Neuron (in vitro differentiated cells): ENCODE results near the gene RPL15.
"Not testable (repeated sequence)": the region's sequence is repeated elsewhere in the genome, so short reads cannot be mapped to it uniquely, and the experiment has no call there.

Source experiments
- H2AFZ ChIP-seq: one replicate; pipeline ENCODE4 v1.6.1; 2013; ENCODE audit warnings: low read depth, mild to moderate bottlenecking, inconsistent platforms, low read length, moderate library complexity
- H3K27me3 ChIP-seq: one replicate; pipeline ENCODE4 v1.6.1; 2013; ENCODE audit warnings: low read length; ENCODE audit not compliant: insufficient read depth
- H3K36me3 ChIP-seq: one replicate; pipeline ENCODE4 v1.6.1; 2013; ENCODE audit warnings: low read length; ENCODE audit not compliant: insufficient read depth
- H3K4me1 ChIP-seq: one replicate; pipeline ENCODE4 v1.6.1; 2013; ENCODE audit warnings: low read length; ENCODE audit not compliant: insufficient read depth
- H3K4me3 ChIP-seq: 2 replicates; pipeline ENCODE4 v1.5.1; 2013; ENCODE audit warnings: mild to moderate bottlenecking, low read length, moderate library complexity
- H3K9me3 ChIP-seq: one replicate; pipeline ENCODE4 v1.6.1; 2013; ENCODE audit warnings: low read length

RPL15 gene

GRCh38 chr3:23916886-23917678, at the start of gene RPL15, which contains the start of gene NKIRAS1:
Gene RPL15, plus strand, starts transcription at chr3:23917132. Its CDS starts 728 bp downstream, at chr3:23917860.
Gene NKIRAS1, minus strand, starts transcription at chr3:23916990. Its CDS starts 6,086 bp downstream, at chr3:23910904.
- H3K4me3 ChIP-seq = peak within 1 kb of the TSS; percentile 86
- no peaks in the 10 kb centered on the region for H3K27me3 ChIP-seq
- peaks cover 30% of the 10 kb centered on the region for H3K4me1 ChIP-seq
- H3K36me3 ChIP-seq = peaks cover 28% of the 10 kb centered on the region
- H3K9me3 ChIP-seq = no peaks in the 10 kb centered on the region
- H2AFZ ChIP-seq = peak within 1 kb of the TSS; percentile 82

GRCh38 chr3:23867400-23867799, 49.5 kb upstream of the RPL15 start:
- H3K9me3 ChIP-seq = no peaks in the 10 kb centered on the region
- H3K4me3 ChIP-seq = no peak overlapping the region
- no peak overlapping the region for H2AFZ ChIP-seq
- no peaks in the 10 kb centered on the region for H3K27me3 ChIP-seq
- peaks cover 39% of the 10 kb centered on the region for H3K4me1 ChIP-seq
- no peaks in the 10 kb centered on the region for H3K36me3 ChIP-seq

- H2AFZ ChIP-seq = no peak overlapping the region
- no peaks in the 10 kb centered on the region for H3K9me3 ChIP-seq
- no peak overlapping the region for H3K4me3 ChIP-seq
- H3K27me3 ChIP-seq = no peaks in the 10 kb centered on the region
- H3K36me3 ChIP-seq = no peaks in the 10 kb centered on the region
- peaks cover 39% of the 10 kb centered on the region for H3K4me1 ChIP-seq
These were observed 49.1 kb upstream of the RPL15 start for GRCh38 chr3:23867838-23868237.

GRCh38 chr3:23869977-23870662, 46.8 kb upstream of the RPL15 start:
- Histone ChIP-seq H2AFZ (no peak overlapping the region), H3K4me1 (peaks cover 23% of the 10 kb centered on the region), H3K4me3 (no peak overlapping the region), H3K9me3 (no peaks in the 10 kb centered on the region), H3K27me3 (no peaks in the 10 kb centered on the region), H3K36me3 (no peaks in the 10 kb centered on the region)

- H3K36me3 ChIP-seq, H3K9me3 ChIP-seq, H2AFZ ChIP-seq, H3K4me3 ChIP-seq, H3K27me3 ChIP-seq: not testable (repeated sequence)
- peaks cover 18% of the 10 kb centered on the region for H3K4me1 ChIP-seq
These were observed 46.3 kb upstream of the RPL15 start for GRCh38 chr3:23870663-23871043.

- H2AFZ ChIP-seq, H3K4me3 ChIP-seq: not testable (repeated sequence)
These were observed 45.6 kb upstream of the RPL15 start for GRCh38 chr3:23871361-23871760.

GRCh38 chr3:23872330-23872729, 44.6 kb upstream of the RPL15 start:
- no peaks in the 10 kb centered on the region for H3K36me3 ChIP-seq
- no peaks in the 10 kb centered on the region for H3K9me3 ChIP-seq
- H3K4me1 ChIP-seq = peaks cover 6% of the 10 kb centered on the region
- H2AFZ ChIP-seq = no peak overlapping the region
- H3K27me3 ChIP-seq = no peaks in the 10 kb centered on the region
- H3K4me3 ChIP-seq = no peak overlapping the region

More at GRCh38 chr3:23871361-23871760, 45.6 kb upstream of the RPL15 start:
- H3K36me3 ChIP-seq, H3K9me3 ChIP-seq, H3K27me3 ChIP-seq: not testable (repeated sequence)
- peaks cover 15% of the 10 kb centered on the region for H3K4me1 ChIP-seq

GRCh38 chr3:23873941-23874340, 43.0 kb upstream of the RPL15 start:
- H3K27me3 ChIP-seq = no peaks in the 10 kb centered on the region
- H3K4me3 ChIP-seq = no peak overlapping the region
- peaks cover 5% of the 10 kb centered on the region for H3K9me3 ChIP-seq
- H2AFZ ChIP-seq = no peak overlapping the region
- no peaks in the 10 kb centered on the region for H3K4me1 ChIP-seq
- H3K36me3 ChIP-seq = no peaks in the 10 kb centered on the region

- Histone ChIP-seq H3K4me1 (no peaks in the 10 kb centered on the region), H3K4me3 (no peak overlapping the region), H3K9me3 (peaks cover 5% of the 10 kb centered on the region), H3K36me3 (no peaks in the 10 kb centered on the region), H3K27me3 (no peaks in the 10 kb centered on the region), H2AFZ (no peak overlapping the region)
These were observed 42.4 kb upstream of the RPL15 start for GRCh38 chr3:23874359-23875112.

- Histone ChIP-seq H3K36me3 (no peaks in the 10 kb centered on the region), H3K27me3 (no peaks in the 10 kb centered on the region), H3K9me3 (peaks cover 5% of the 10 kb centered on the region), H3K4me3 (no peak overlapping the region), H3K4me1 (no peaks in the 10 kb centered on the region), H2AFZ (no peak overlapping the region)
These were observed 41.7 kb upstream of the RPL15 start for GRCh38 chr3:23875113-23875725.

GRCh38 chr3:23876923-23877322, 40.0 kb upstream of the RPL15 start:
- H3K9me3 ChIP-seq = peaks cover 5% of the 10 kb centered on the region
- no peaks in the 10 kb centered on the region for H3K4me1 ChIP-seq
- no peak overlapping the region for H3K4me3 ChIP-seq
- H3K36me3 ChIP-seq = no peaks in the 10 kb centered on the region
- no peaks in the 10 kb centered on the region for H3K27me3 ChIP-seq
- no peak overlapping the region for H2AFZ ChIP-seq

- Histone ChIP-seq H3K4me1 (no peaks in the 10 kb centered on the region), H3K9me3 (peaks cover 8% of the 10 kb centered on the region), H3K36me3 (no peaks in the 10 kb centered on the region), H2AFZ (no peak overlapping the region), H3K4me3 (no peak overlapping the region), H3K27me3 (no peaks in the 10 kb centered on the region)
These were observed 39.5 kb upstream of the RPL15 start for GRCh38 chr3:23877329-23877980.
